OCI-LY1 (cell line): ENCODE results near the gene PGAP6.

Experiments
- CTCF ChIP-seq: fragments of 200-600 bp; sonication (generic), shearing (Covaris generic); IDR thresholded peaks from 2 replicates; pipeline ENCODE4 v1.5.1; 2017; ENCODE audit warnings: mild to moderate bottlenecking, antibody characterized with exemption, low read length, moderate library complexity, mixed read lengths
- EZH2 ChIP-seq: fragments of 200-600 bp; sonication (generic), shearing (Covaris generic); IDR thresholded peaks from 2 replicates; pipeline ENCODE4 v1.8.0; 2017; ENCODE audit warnings: borderline replicate concordance, mixed run types, mild to moderate bottlenecking, antibody characterized with exemption, low read length, moderate library complexity, mixed read lengths

- no peak for TF ChIP-seq CTCF
- no peak for TF ChIP-seq EZH2
These were observed 31.6 kb downstream of the PGAP6 start for GRCh38 chr16:350203-350602.
